ENCODE measurements around the gene NFIC. TPM values are rescaled to one million over a fixed set of nuclear protein-coding genes. Genes with fewer than 3 reads are reported as not detected.

Gene NFIC
- polyA plus RNA-seq, 1 donor from 2014 or later, result 0.24 TPM

DNA sequence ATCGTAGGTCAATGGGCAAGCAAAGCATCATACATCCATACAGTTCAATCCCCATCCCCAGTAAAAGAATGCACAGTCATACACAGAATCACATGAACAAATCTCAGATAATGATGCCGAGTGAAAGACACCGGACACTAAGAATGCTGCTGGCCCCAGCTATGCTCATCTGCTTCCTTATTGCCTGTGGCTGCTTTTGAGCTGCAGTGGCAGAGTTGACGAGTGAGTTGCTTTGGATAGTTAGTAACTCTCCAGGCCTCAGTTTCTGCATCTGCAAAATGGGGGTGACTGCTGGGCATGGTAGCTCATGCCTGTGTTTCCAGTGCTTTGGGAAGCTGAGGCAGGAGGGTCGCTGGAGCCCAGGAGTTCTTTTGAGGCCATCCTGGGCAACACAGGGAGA lies 12.9 kb upstream of the NFIC start:
- Histone ChIP-seq H3K36me3 (ENCODE audit: insufficient read depth, low read length) (no peaks in the 10 kb centered on the region), H3K9ac (ENCODE audit: low read length) (no peak overlapping the region), H3K4me2 (ENCODE audit: low read length) (no peak overlapping the region), H4K20me1 (ENCODE audit: insufficient read depth) (no peaks in the 10 kb centered on the region), H3F3A (ENCODE audit: insufficient read depth, low read length, poor library complexity, severe bottlenecking) (no peaks in the 10 kb centered on the region), H3K9me2 (ENCODE audit: insufficient read depth, low read length) (no peaks in the 10 kb centered on the region), H3K9me3 (ENCODE audit: low read length) (no peaks in the 10 kb centered on the region), H2AFZ (ENCODE audit: low read depth, low read length) (no peak overlapping the region), H3K4me3 (ENCODE audit: low read length) (no peak overlapping the region), H3K27ac (ENCODE audit: low read length) (no peak overlapping the region), H3K27me3 (ENCODE audit: insufficient read depth, low read depth, low read length) (peaks cover 30% of the 10 kb centered on the region), H3K79me2 (replicated peaks; ENCODE audit: insufficient read depth, low read length) (no peaks in the 10 kb centered on the region)
- TF ChIP-seq, protein P1, sequence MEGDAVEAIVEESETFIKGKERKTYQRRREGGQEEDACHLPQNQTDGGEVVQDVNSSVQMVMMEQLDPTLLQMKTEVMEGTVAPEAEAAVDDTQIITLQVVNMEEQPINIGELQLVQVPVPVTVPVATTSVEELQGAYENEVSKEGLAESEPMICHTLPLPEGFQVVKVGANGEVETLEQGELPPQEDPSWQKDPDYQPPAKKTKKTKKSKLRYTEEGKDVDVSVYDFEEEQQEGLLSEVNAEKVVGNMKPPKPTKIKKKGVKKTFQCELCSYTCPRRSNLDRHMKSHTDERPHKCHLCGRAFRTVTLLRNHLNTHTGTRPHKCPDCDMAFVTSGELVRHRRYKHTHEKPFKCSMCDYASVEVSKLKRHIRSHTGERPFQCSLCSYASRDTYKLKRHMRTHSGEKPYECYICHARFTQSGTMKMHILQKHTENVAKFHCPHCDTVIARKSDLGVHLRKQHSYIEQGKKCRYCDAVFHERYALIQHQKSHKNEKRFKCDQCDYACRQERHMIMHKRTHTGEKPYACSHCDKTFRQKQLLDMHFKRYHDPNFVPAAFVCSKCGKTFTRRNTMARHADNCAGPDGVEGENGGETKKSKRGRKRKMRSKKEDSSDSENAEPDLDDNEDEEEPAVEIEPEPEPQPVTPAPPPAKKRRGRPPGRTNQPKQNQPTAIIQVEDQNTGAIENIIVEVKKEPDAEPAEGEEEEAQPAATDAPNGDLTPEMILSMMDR (IDR thresholded peaks at IDR 0.05; ENCODE audit: poor library complexity, severe bottlenecking), result no peak
- TF ChIP-seq MXI1 (conservative IDR thresholded peaks at IDR 0.05; ENCODE audit: poor library complexity, severe bottlenecking) (no peak), TAF1 (IDR thresholded peaks at IDR 0.05; ENCODE audit: low read depth) (no peak), EP300 (conservative IDR thresholded peaks at IDR 0.05; ENCODE audit: poor library complexity, severe bottlenecking) (no peak), SMC3 (conservative IDR thresholded peaks at IDR 0.05; ENCODE audit: poor library complexity) (no peak)

GRCh38 chr19:3356805-3357204 lies 9.6 kb upstream of the NFIC start:
- Histone ChIP-seq H3K79me2 (replicated peaks; ENCODE audit: insufficient read depth, low read length) (no peaks in the 10 kb centered on the region), H3K27ac (ENCODE audit: low read length) (no peak overlapping the region), H3K9ac (ENCODE audit: low read length) (no peak overlapping the region), H3K4me2 (ENCODE audit: low read length) (no peak overlapping the region), H3K9me3 (ENCODE audit: low read length) (no peaks in the 10 kb centered on the region), H3K9me2 (ENCODE audit: insufficient read depth, low read length) (no peaks in the 10 kb centered on the region), H4K20me1 (ENCODE audit: insufficient read depth) (no peaks in the 10 kb centered on the region), H2AFZ (ENCODE audit: low read depth, low read length) (no peak overlapping the region), H3K36me3 (ENCODE audit: insufficient read depth, low read length) (no peaks in the 10 kb centered on the region), H3F3A (ENCODE audit: insufficient read depth, low read length, poor library complexity, severe bottlenecking) (no peaks in the 10 kb centered on the region), H3K27me3 (ENCODE audit: insufficient read depth, low read depth, low read length) (peaks cover 51% of the 10 kb centered on the region), H3K4me3 (ENCODE audit: low read length) (no peak overlapping the region)
- TF ChIP-seq, protein P1 (IDR thresholded peaks at IDR 0.05; ENCODE audit: poor library complexity, severe bottlenecking), result no peak
- TF ChIP-seq SMC3 (conservative IDR thresholded peaks at IDR 0.05; ENCODE audit: poor library complexity), result no peak
- no peak for TF ChIP-seq MXI1 (conservative IDR thresholded peaks at IDR 0.05; ENCODE audit: poor library complexity, severe bottlenecking)

- Histone ChIP-seq H3K36me3 (ENCODE audit: insufficient read depth, low read length) (no peaks in the 10 kb centered on the region), H4K20me1 (ENCODE audit: insufficient read depth) (no peaks in the 10 kb centered on the region), H3K9me2 (ENCODE audit: insufficient read depth, low read length) (no peaks in the 10 kb centered on the region), H3F3A (ENCODE audit: insufficient read depth, low read length, poor library complexity, severe bottlenecking) (no peaks in the 10 kb centered on the region), H2AFZ (ENCODE audit: low read depth, low read length) (no peak overlapping the region), H3K27ac (ENCODE audit: low read length) (no peak overlapping the region), H3K9me3 (ENCODE audit: low read length) (no peaks in the 10 kb centered on the region), H3K9ac (ENCODE audit: low read length) (no peak overlapping the region), H3K79me2 (replicated peaks; ENCODE audit: insufficient read depth, low read length) (no peaks in the 10 kb centered on the region), H3K27me3 (ENCODE audit: insufficient read depth, low read depth, low read length) (peaks cover 53% of the 10 kb centered on the region), H3K4me2 (ENCODE audit: low read length) (no peak overlapping the region), H3K4me3 (ENCODE audit: low read length) (peak overlapping the region; percentile 89)
- TF ChIP-seq EP300 (conservative IDR thresholded peaks at IDR 0.05; ENCODE audit: poor library complexity, severe bottlenecking), result no peak
- TF ChIP-seq, protein P1 (IDR thresholded peaks at IDR 0.05; ENCODE audit: poor library complexity, severe bottlenecking), result no peak
- TF ChIP-seq MXI1 (conservative IDR thresholded peaks at IDR 0.05; ENCODE audit: poor library complexity, severe bottlenecking), result no peak
- TF ChIP-seq, protein P2, sequence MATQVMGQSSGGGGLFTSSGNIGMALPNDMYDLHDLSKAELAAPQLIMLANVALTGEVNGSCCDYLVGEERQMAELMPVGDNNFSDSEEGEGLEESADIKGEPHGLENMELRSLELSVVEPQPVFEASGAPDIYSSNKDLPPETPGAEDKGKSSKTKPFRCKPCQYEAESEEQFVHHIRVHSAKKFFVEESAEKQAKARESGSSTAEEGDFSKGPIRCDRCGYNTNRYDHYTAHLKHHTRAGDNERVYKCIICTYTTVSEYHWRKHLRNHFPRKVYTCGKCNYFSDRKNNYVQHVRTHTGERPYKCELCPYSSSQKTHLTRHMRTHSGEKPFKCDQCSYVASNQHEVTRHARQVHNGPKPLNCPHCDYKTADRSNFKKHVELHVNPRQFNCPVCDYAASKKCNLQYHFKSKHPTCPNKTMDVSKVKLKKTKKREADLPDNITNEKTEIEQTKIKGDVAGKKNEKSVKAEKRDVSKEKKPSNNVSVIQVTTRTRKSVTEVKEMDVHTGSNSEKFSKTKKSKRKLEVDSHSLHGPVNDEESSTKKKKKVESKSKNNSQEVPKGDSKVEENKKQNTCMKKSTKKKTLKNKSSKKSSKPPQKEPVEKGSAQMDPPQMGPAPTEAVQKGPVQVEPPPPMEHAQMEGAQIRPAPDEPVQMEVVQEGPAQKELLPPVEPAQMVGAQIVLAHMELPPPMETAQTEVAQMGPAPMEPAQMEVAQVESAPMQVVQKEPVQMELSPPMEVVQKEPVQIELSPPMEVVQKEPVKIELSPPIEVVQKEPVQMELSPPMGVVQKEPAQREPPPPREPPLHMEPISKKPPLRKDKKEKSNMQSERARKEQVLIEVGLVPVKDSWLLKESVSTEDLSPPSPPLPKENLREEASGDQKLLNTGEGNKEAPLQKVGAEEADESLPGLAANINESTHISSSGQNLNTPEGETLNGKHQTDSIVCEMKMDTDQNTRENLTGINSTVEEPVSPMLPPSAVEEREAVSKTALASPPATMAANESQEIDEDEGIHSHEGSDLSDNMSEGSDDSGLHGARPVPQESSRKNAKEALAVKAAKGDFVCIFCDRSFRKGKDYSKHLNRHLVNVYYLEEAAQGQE (IDR thresholded peaks at IDR 0.05; ENCODE audit: borderline replicate concordance), result no peak
- TF ChIP-seq TAF1 (IDR thresholded peaks at IDR 0.05; ENCODE audit: low read depth), result no peak
- no peak for TF ChIP-seq EZH2 (IDR thresholded peaks at IDR 0.05; ENCODE audit: borderline replicate concordance, insufficient read depth, low read length, poor library complexity, severe bottlenecking)
- TF ChIP-seq RAD21 (conservative IDR thresholded peaks at IDR 0.05), result no peak
These were observed 9.0 kb upstream of the NFIC start for GRCh38 chr19:3357271-3357991.
